Suprapubic skin (tissue), 4 donors: ENCODE results near the gene LCTL. TPM values are rescaled to one million over a fixed set of nuclear protein-coding genes. Genes with fewer than 3 reads are reported as not detected.

ENCODE experiments used
- DNase-seq, 2 donors: peaks; one replicate each; pipeline ENCODE4 v3.0.0-alpha.2; 2019; ENCODE audit warnings: low spot score in 2 of 2
- H3K27ac ChIP-seq: fragments of 200-600 bp; sonication (generic); one replicate; pipeline ENCODE4 v1.5.1; 2019
- H3K27me3 ChIP-seq: fragments of 200-600 bp; sonication (generic); one replicate; pipeline ENCODE4 v1.5.1; 2019
- H3K36me3 ChIP-seq: fragments of 200-600 bp; sonication (generic); one replicate; pipeline ENCODE4 v1.5.1; 2019
- H3K4me1 ChIP-seq: fragments of 200-600 bp; sonication (generic); one replicate; pipeline ENCODE4 v1.5.1; 2019
- H3K4me3 ChIP-seq: fragments of 200-600 bp; sonication (generic); one replicate; pipeline ENCODE4 v1.5.1; 2019; ENCODE audit warnings: mild to moderate bottlenecking
- H3K9me3 ChIP-seq: fragments of 200-600 bp; sonication (generic); one replicate; pipeline ENCODE4 v1.5.1; 2019
- CTCF ChIP-seq, 2 donors: fragments of 200-600 bp in 1 of 2; fragments of 450-650 bp in 1 of 2; sonication (generic) in 1 of 2; IDR thresholded peaks; one replicate each; pipeline ENCODE4 v1.5.1; 2016 to 2019; ENCODE audit warnings: antibody characterized with exemption in 2 of 2, mild to moderate bottlenecking in 1 of 2, moderate library complexity in 1 of 2
- EP300 ChIP-seq: sonication (generic); formaldehyde crosslinking; IDR thresholded peaks from one replicate; pipeline ENCODE4 v1.6.1; 2017; ENCODE audit warnings: antibody characterized with exemption
- POLR2A ChIP-seq, 2 donors: fragments of 450-650 bp; IDR thresholded peaks; one replicate each; pipeline ENCODE4 v1.6.1; 2017; ENCODE audit warnings: antibody characterized with exemption in 2 of 2, mild to moderate bottlenecking in 2 of 2, moderate library complexity in 2 of 2
- POLR2AphosphoS5 ChIP-seq, 3 donors: sonication (generic); formaldehyde crosslinking; IDR thresholded peaks; one replicate each; pipeline ENCODE4 v1.6.1; 2017; ENCODE audit warnings: antibody characterized with exemption in 3 of 3
- WGBS: methylation state at CpG from one replicate; pipeline ENCODE4 v1.1.5; 2018; 5-methylcytosine and 5-hydroxymethylcytosine counted together
- total RNA-seq, 4 donors: library from RNA; depleted of rRNA; stranded (reverse); fragments of >200 nt; gene quantifications; one replicate each; pipeline ENCODE4 v1.1.0, GENCODE V29; 2016

Gene LCTL
- total RNA-seq, 4 donors from 2014 or later, result 0.23 TPM; not detected in 3

GRCh38 chr15:66555685-66556084 lies 10.1 kb downstream of the LCTL start:
- no peak for TF ChIP-seq POLR2AphosphoS5 (IDR thresholded peaks at IDR 0.05)
- TF ChIP-seq EP300, result no peak
- TF ChIP-seq POLR2A (IDR thresholded peaks at IDR 0.05), result no peak
- TF ChIP-seq CTCF (IDR thresholded peaks at IDR 0.05), result no peak
- H3K4me1 ChIP-seq, result no peaks in the 10 kb centered on the region
- H3K9me3 ChIP-seq, result peaks cover 3% of the 10 kb centered on the region
- no peaks in the 10 kb centered on the region for H3K36me3 ChIP-seq
- no peak overlapping the region for H3K4me3 ChIP-seq
- H3K27ac ChIP-seq, result no peak overlapping the region
- H3K27me3 ChIP-seq, result no peaks in the 10 kb centered on the region
- DNase-seq, result no peak

- no peak for DNase-seq
- WGBS, result 100% methylated on average over 1 of the region's 1 CpG
- Histone ChIP-seq H3K4me1 (no peaks in the 10 kb centered on the region), H3K27me3 (no peaks in the 10 kb centered on the region), H3K4me3 (no peak overlapping the region), H3K36me3 (peaks cover 11% of the 10 kb centered on the region), H3K27ac (no peak overlapping the region), H3K9me3 (no peaks in the 10 kb centered on the region)
- TF ChIP-seq EP300 (no peak), POLR2AphosphoS5 (IDR thresholded peaks at IDR 0.05) (no peak), CTCF (IDR thresholded peaks at IDR 0.05) (no peak), POLR2A (IDR thresholded peaks at IDR 0.05) (no peak)
Observed at GRCh38 chr15:66545255-66545654, 20.5 kb downstream of the LCTL start.

GRCh38 chr15:66542896-66543295 lies 22.9 kb downstream of the LCTL start:
- TF ChIP-seq CTCF (IDR thresholded peaks at IDR 0.05) (no peak), POLR2AphosphoS5 (IDR thresholded peaks at IDR 0.05) (no peak), POLR2A (IDR thresholded peaks at IDR 0.05) (no peak), EP300 (no peak)
- no peaks in the 10 kb centered on the region for H3K27me3 ChIP-seq
- peaks cover 18% of the 10 kb centered on the region for H3K36me3 ChIP-seq
- no peak for DNase-seq
- 100% methylated on average over 4 of the region's 4 CpGs for WGBS
- H3K9me3 ChIP-seq, result no peaks in the 10 kb centered on the region
- no peak overlapping the region for H3K27ac ChIP-seq
- H3K4me1 ChIP-seq, result no peaks in the 10 kb centered on the region
- H3K4me3 ChIP-seq, result no peak overlapping the region

GRCh38 chr15:66535056-66535455 lies 30.7 kb downstream of the LCTL start:
- DNase-seq, result no peak
- Histone ChIP-seq H3K4me1 (no peaks in the 10 kb centered on the region), H3K9me3 (no peaks in the 10 kb centered on the region), H3K27ac (no peak overlapping the region), H3K27me3 (no peaks in the 10 kb centered on the region), H3K36me3 (peaks cover 16% of the 10 kb centered on the region), H3K4me3 (no peak overlapping the region)
- 95% methylated on average over 9 of the region's 9 CpGs for WGBS
- TF ChIP-seq POLR2A (IDR thresholded peaks at IDR 0.05) (no peak), CTCF (IDR thresholded peaks at IDR 0.05) (no peak), POLR2AphosphoS5 (IDR thresholded peaks at IDR 0.05) (no peak), EP300 (no peak)

- H3K27ac ChIP-seq, result no peak overlapping the region
- 90% methylated on average over 4 of the region's 4 CpGs for WGBS
- no peaks in the 10 kb centered on the region for H3K9me3 ChIP-seq
- no peaks in the 10 kb centered on the region for H3K4me1 ChIP-seq
- H3K36me3 ChIP-seq, result no peaks in the 10 kb centered on the region
- no peak for DNase-seq
- TF ChIP-seq CTCF (IDR thresholded peaks at IDR 0.05), result no peak
- H3K27me3 ChIP-seq, result no peaks in the 10 kb centered on the region
- H3K4me3 ChIP-seq, result no peak overlapping the region
Observed at GRCh38 chr15:66524838-66525237, 41.0 kb downstream of the LCTL start.
